ENCODE measurements around the gene EVC2. TPM values are rescaled to one million over a fixed set of nuclear protein-coding genes. Genes with fewer than 3 reads are reported as not detected.

The EVC2 gene
- total RNA-seq, 1 experiment from 2014 or later, result 4.9 TPM

- in situ Hi-C loops (cut with HindIII; ENCODE audit: low sequenced_read_pairs), result no loop called here
- no peak for DNase-seq (ENCODE audit: low spot score)
These were observed 9.2 kb upstream of the EVC2 start for GRCh38 chr4:5717449-5718158.

GRCh38 chr4:5716391-5716790 is 8.0 kb upstream of the EVC2 start:
- no peak for DNase-seq (ENCODE audit: low spot score)

GRCh38 chr4:5715357-5715756 is 7.0 kb upstream of the EVC2 start:
- in situ Hi-C loops (cut with HindIII; ENCODE audit: low sequenced_read_pairs), result no loop called here

More at GRCh38 chr4:5716391-5716790, 8.0 kb upstream of the EVC2 start:
- in situ Hi-C loops (cut with HindIII; ENCODE audit: low sequenced_read_pairs), result no loop called here

GRCh38 chr4:5713861-5714260 is 5.5 kb upstream of the EVC2 start:
- no peak for DNase-seq (ENCODE audit: low spot score)
- in situ Hi-C loops (cut with HindIII; ENCODE audit: low sequenced_read_pairs), result no loop called here

More at GRCh38 chr4:5715357-5715756, 7.0 kb upstream of the EVC2 start:
- DNase-seq (ENCODE audit: low spot score), result no peak

- DNase-seq (ENCODE audit: low spot score), result no peak
- in situ Hi-C loops (cut with HindIII; ENCODE audit: low sequenced_read_pairs), result no loop called here
These were observed 4.6 kb upstream of the EVC2 start for GRCh38 chr4:5712931-5713330.

- in situ Hi-C loops (cut with HindIII; ENCODE audit: low sequenced_read_pairs), result no loop called here
- DNase-seq (ENCODE audit: low spot score), result no peak
These were observed 4.2 kb upstream of the EVC2 start for GRCh38 chr4:5712517-5712916.

- no peak for DNase-seq (ENCODE audit: low spot score)
- in situ Hi-C loops (cut with HindIII; ENCODE audit: low sequenced_read_pairs), result no loop called here
These were observed 3.3 kb upstream of the EVC2 start for GRCh38 chr4:5711479-5712184.

- in situ Hi-C loops (cut with HindIII; ENCODE audit: low sequenced_read_pairs), result no loop called here
- peak; percentile 36 for DNase-seq (ENCODE audit: low spot score)
These were observed 2.7 kb upstream of the EVC2 start, which contains the start of gene EVC for GRCh38 chr4:5710961-5711478. Gene EVC, plus strand, starts transcription at chr4:5711201. Its CDS starts 180 bp downstream, at chr4:5711381.

- peak; percentile 19 for DNase-seq (ENCODE audit: low spot score)
- in situ Hi-C loops (cut with HindIII; ENCODE audit: low sequenced_read_pairs), result no loop called here
These were observed 2.0 kb upstream of the EVC2 start for GRCh38 chr4:5710065-5710960.

- no peak for DNase-seq (ENCODE audit: low spot score)
These were observed 832 bp upstream of the EVC2 start for GRCh38 chr4:5709207-5709575.

GRCh38 chr4:5707778-5708448 is 446 bp downstream of the EVC2 start:
- no peak for DNase-seq (ENCODE audit: low spot score)
- in situ Hi-C loops (cut with HindIII; ENCODE audit: low sequenced_read_pairs), result no loop called here

More at GRCh38 chr4:5709207-5709575, 832 bp upstream of the EVC2 start:
- in situ Hi-C loops (cut with HindIII; ENCODE audit: low sequenced_read_pairs), result no loop called here

GRCh38 chr4:5707366-5707765 is 993 bp downstream of the EVC2 start:
- in situ Hi-C loops (cut with HindIII; ENCODE audit: low sequenced_read_pairs), result no loop called here
- no peak for DNase-seq (ENCODE audit: low spot score)

- in situ Hi-C loops (cut with HindIII; ENCODE audit: low sequenced_read_pairs), result no loop called here
These were observed 1.7 kb downstream of the EVC2 start for GRCh38 chr4:5706486-5707290.

GRCh38 chr4:5705647-5706320 is 2.6 kb downstream of the EVC2 start:
- DNase-seq (ENCODE audit: low spot score), result no peak
- in situ Hi-C loops (cut with HindIII; ENCODE audit: low sequenced_read_pairs), result no loop called here

More at GRCh38 chr4:5706486-5707290, 1.7 kb downstream of the EVC2 start:
- no peak for DNase-seq (ENCODE audit: low spot score)

- no peak for DNase-seq (ENCODE audit: low spot score)
- in situ Hi-C loops (cut with HindIII; ENCODE audit: low sequenced_read_pairs), result no loop called here
These were observed 4.1 kb downstream of the EVC2 start for GRCh38 chr4:5704276-5704675.

- in situ Hi-C loops (cut with HindIII; ENCODE audit: low sequenced_read_pairs), result no loop called here
These were observed 4.5 kb downstream of the EVC2 start for GRCh38 chr4:5703831-5704230.

GRCh38 chr4:5701971-5702370 is 6.4 kb downstream of the EVC2 start:
- DNase-seq (ENCODE audit: low spot score), result no peak
- in situ Hi-C loops (cut with HindIII; ENCODE audit: low sequenced_read_pairs), result no loop called here

More at GRCh38 chr4:5703831-5704230, 4.5 kb downstream of the EVC2 start:
- no peak for DNase-seq (ENCODE audit: low spot score)

- in situ Hi-C loops (cut with HindIII; ENCODE audit: low sequenced_read_pairs), result no loop called here
- DNase-seq (ENCODE audit: low spot score), result no peak
These were observed 7.9 kb downstream of the EVC2 start for GRCh38 chr4:5700459-5700858.

Measured in G401 (cell line).